Brain pericyte (primary cell): Measurements from ENCODE around the gene COL6A3.

Experiments used
- DNase-seq: peaks from one replicate; pipeline ENCODE4 v3.0.0-alpha.2; 2012; ENCODE audit warnings: low read depth, low spot score

Gene COL6A3, protein sequence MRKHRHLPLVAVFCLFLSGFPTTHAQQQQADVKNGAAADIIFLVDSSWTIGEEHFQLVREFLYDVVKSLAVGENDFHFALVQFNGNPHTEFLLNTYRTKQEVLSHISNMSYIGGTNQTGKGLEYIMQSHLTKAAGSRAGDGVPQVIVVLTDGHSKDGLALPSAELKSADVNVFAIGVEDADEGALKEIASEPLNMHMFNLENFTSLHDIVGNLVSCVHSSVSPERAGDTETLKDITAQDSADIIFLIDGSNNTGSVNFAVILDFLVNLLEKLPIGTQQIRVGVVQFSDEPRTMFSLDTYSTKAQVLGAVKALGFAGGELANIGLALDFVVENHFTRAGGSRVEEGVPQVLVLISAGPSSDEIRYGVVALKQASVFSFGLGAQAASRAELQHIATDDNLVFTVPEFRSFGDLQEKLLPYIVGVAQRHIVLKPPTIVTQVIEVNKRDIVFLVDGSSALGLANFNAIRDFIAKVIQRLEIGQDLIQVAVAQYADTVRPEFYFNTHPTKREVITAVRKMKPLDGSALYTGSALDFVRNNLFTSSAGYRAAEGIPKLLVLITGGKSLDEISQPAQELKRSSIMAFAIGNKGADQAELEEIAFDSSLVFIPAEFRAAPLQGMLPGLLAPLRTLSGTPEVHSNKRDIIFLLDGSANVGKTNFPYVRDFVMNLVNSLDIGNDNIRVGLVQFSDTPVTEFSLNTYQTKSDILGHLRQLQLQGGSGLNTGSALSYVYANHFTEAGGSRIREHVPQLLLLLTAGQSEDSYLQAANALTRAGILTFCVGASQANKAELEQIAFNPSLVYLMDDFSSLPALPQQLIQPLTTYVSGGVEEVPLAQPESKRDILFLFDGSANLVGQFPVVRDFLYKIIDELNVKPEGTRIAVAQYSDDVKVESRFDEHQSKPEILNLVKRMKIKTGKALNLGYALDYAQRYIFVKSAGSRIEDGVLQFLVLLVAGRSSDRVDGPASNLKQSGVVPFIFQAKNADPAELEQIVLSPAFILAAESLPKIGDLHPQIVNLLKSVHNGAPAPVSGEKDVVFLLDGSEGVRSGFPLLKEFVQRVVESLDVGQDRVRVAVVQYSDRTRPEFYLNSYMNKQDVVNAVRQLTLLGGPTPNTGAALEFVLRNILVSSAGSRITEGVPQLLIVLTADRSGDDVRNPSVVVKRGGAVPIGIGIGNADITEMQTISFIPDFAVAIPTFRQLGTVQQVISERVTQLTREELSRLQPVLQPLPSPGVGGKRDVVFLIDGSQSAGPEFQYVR (N-terminal part only)

DNA sequence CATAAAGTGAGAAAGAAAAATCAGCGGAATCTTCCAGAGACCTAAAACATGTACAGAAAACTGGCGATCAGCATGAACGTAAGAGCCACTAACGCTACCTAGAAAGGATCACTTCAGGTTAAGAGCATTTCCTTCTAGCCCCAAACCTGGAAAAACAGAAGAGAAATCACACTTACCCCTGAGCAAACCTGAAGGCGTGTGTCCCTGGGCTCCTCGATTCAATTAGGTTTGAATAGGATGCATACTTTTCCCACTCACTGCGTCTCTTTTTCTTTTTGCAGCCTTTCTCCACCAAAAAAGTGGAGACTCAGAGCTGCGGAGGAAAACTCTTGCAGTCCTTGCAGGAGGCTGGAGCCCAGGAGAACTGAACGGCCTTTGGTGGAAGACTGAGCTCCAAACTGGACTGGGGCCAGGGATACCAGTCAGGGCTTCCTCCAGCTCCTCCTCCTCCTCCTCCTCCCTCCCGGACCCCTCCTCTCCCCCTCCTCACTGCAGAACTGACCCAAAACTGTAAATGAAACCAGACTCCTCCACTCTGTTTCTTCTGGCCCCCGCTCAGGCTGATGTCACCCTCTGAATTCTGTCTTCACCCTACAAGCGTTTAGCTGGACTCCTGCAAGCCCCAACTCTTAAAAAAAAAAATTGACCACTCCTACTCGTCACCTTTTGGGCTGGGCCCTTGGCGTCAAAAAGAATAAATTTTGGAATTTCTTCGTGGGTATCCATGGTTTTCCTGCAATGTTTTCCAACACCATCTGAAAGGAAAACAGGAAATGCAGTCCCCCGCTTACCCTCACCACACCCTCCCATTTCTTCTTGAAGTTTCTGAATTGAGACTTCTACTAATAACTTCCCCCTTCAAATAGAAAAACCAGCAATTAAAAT, at the start of gene COL6A3:
Gene COL6A3 (minus strand): TSS at position 388 of the 885 bp plus-strand sequence. CDS start 17,347 bp downstream, outside the sequence.
- DNase-seq: peak; percentile 83

- no peak for DNase-seq
Observed at GRCh38 chr2:237459741-237460174, 45.8 kb upstream of the COL6A3 start.

- no peak for DNase-seq
Observed at GRCh38 chr2:237459226-237459625, 45.3 kb upstream of the COL6A3 start.

- no peak for DNase-seq
Observed at GRCh38 chr2:237458519-237458918, 44.6 kb upstream of the COL6A3 start.

DNA sequence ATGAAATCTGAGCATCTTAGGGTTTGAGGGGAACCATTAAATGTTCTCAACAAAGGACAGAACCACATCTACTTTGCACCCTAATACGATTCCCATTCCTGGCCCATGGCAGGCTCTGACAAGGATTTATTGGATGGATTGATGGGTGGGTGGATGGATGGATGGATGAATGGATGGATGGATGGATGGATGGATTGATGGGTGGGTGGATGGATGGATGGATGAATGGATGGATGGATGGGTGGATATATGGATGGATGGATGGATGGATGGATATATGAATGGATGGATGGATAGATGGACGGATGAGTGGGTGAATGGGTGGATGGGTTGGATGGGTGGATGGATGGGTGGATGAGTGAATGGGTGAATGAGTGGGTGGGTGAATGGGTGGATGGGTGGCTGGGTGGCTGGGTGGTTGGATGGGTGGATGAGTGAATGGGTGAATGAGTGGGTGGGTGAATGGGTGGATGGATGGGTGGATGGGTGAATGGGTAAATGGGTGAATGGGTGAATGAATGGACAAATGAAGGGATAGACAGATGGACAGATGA, 43.5 kb upstream of the COL6A3 start:
- no peak for DNase-seq

GRCh38 chr2:237456200-237456843, 42.4 kb upstream of the COL6A3 start:
- peak; percentile 93 for DNase-seq

GRCh38 chr2:237455764-237456163, 41.8 kb upstream of the COL6A3 start:
- DNase-seq: no peak

DNA sequence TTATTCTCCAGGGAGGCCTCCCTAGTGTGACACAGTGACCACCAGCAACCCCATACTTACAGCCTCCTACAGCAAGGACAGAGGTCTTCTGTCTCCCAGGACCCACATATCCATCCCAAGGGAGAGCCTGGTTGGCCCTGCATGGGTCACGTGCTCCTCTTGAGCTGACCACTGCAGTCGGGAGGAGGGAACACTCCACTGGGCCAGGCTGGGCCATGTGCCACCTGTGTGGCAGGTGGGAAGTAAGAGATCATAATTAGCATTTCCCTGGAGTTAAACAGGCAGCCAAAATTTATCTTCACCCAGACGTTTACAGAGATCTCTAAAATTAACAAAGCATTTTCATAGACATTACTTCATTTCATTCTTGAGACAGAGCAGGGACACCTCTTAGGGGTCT, 39.7 kb upstream of the COL6A3 start:
- DNase-seq: no peak

GRCh38 chr2:237452861-237453260, 38.9 kb upstream of the COL6A3 start:
- DNase-seq: no peak

DNA sequence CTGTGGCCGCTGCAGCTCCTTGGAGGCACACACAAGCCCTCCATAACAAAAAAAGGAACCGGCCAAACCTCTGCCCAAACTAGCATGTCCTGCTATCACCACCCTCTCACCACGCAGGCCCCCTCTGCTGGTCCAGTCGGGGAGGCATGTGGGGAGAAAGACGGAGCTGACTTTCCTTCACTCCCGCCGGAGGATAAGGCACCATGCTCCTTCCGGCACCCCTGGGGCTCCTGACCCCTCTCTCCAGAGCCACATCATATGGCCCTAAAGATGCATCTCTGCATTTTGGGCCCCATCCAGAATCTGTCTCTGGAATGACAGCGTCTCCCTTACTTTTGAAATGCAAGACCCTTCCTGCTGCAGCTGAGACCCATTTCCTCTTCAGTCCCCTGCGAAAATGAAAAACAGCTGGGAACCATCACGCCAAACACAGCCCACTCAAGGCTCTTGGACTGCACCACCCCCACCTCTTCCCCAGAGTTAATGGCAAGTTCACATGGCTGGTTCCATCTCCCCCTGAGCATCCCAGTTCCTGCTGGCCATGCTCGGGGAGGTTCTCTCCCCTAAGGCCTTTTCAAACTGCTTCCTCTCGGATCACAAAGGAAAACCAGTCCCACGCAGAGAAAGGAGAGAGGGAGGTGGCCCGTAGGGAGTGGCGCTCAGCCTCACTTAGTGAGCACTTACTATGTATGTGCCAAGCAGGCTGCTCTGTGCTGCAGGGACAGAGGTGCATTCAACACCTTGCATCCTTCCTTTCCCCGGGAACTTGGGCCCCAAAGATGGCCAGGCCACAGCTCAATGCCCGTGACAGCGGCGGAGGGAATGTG, 37.9 kb upstream of the COL6A3 start:
- no peak for DNase-seq

GRCh38 chr2:237450583-237450982, 36.6 kb upstream of the COL6A3 start:
- DNase-seq: no peak

DNA sequence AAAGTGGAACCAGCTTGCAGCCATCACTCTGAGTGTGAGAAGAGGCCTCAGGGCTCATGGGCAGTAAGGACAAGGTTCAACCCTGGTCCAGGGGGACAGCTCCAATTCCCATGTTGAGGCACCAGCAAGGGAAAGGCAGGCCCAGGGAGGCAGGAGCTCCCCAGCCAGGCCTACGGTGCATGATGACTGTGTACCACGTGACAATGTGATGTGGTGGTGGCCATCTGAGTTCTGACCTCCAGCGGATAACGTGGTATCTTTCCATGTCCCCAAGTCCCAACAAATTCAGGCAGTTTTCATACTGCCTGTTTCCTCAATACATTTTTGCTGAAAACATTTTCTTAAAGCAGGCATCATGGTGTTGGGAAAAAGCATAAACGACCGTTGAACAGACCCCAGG, 36.1 kb upstream of the COL6A3 start:
- no peak for DNase-seq

GRCh38 chr2:237449193-237449881, 35.4 kb upstream of the COL6A3 start:
- no peak for DNase-seq

DNA sequence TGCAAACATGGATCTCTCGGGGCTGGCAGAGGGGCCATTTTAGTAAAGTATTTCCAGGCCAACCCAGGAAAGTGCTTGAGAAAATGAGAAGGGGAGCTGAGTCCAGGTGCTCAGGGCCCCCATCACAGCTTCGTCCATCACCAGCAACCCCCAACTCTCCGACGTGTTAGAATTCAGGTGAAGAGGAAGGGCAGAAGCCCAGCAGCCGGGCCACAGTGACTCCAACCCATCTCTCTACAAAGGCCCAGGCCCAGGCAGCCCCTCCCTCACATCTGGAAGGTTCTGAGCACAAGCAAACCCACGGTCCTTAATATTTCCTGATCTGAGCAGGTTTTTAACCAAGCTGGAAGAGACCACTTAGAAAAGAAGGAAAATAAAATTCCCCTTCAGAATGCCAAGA, 34.7 kb upstream of the COL6A3 start:
- no peak for DNase-seq

DNA sequence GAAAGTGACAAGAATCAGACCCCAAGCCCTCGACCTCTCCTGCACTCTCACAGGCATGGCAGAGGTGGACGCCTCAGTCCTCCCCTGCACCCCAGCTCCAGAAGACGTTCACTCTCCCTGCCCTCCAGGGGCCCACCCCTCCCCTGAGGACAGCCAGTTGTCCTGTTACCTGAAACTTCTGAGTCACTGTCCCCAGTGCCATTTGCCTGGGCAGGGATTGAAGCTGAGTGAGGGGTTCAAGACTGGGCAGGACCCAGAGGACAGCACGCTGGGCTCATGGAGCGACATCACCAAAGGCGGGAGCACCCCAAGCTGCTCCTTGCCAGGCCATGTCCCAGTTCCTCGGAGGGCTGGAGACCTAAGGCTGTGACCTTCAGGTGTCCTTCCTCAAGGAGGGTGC, 34.2 kb upstream of the COL6A3 start:
- DNase-seq: no peak

DNA sequence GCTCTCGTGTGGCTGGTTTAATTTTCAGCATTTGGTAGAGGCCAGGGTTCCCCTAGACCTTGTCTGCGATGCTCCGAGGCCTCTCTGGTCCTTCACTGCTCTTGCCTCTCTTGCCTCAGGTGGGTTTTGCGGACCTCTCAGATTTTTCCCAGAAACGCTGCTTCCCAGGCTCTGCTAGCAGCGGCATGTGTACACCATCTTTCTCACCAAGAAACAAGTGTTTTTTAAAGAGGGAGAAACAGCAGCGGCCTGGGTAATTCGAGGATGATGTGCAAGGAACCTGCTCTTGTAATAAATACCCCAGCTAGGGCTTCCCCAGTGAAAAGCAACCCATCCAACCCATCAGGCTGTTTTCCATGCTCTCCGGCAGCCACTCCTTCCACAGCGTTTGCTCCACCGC, 33.5 kb upstream of the COL6A3 start:
- no peak for DNase-seq

GRCh38 chr2:237446338-237446665, 32.3 kb upstream of the COL6A3 start:
- DNase-seq: no peak

DNA sequence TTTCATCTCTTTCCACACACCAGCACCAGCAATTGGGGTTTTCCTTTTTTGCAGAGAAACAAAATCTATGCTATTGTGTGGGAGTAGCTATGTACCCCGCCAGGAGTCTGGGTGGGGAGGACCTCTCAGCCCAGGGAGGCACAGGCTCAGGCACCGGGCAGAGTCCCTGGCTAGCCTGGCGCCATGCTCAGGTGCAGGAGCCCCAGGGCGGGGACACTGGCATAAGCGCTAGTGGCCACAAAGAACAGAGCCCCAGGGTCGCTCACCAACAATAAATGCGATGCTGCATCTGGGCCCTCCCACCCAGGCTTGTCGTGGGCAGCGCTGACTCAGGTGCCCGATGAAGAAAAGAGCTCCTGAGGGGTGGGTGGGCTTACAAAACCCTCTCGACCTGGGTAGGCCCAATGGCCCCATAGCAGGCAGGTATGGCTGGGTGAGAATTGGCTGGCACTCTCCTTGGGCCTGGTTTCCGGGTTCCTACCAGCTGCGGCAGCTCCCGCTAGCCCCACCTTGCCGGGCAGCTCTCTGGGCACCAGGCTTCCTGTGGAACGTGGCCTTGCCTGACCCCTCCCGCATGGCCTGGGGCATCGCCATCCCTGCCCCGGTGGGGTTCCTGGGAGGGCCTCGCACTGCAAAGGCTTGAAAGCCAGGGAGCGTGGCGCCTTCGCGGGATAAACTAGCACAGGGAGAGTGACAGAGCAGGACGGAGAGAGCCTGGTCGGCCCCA, 31.8 kb upstream of the COL6A3 start:
- no peak for DNase-seq
